HepG2 (cell line): ENCODE results near the gene GLIPR1L2. TPM values are rescaled to one million over a fixed set of nuclear protein-coding genes. Genes with fewer than 3 reads are reported as not detected.

Source experiments
- CENPT ChIP-seq: sonication (generic); formaldehyde crosslinking; IDR thresholded peaks from 2 replicates; pipeline ENCODE4 v1.8.0; 2022; ENCODE audit warnings: low read depth, mild to moderate bottlenecking, moderate library complexity, missing genetic modification reagents
- GABPB1 ChIP-seq: IDR thresholded peaks from 2 replicates; pipeline ENCODE4 v1.6.1; 2016; ENCODE audit warnings: mild to moderate bottlenecking, missing genetic modification reagents, moderate library complexity, missing compliant biosample characterization
- GTF2F1 ChIP-seq: fragments of 150-350 bp; IDR thresholded peaks from 2 replicates; pipeline ENCODE4 v1.6.1; 2014; ENCODE audit warnings: low read length
- HNF1A ChIP-seq, 2 experiments: sonication (generic) in 1 of 2; formaldehyde crosslinking in 1 of 2; IDR thresholded peaks; 2 replicates each; pipeline versions ENCODE4 v1.4.0 to v1.6.1; 2016 to 2020; ENCODE audit warnings: borderline replicate concordance in 1 of 2, low read depth in 1 of 2, mild to moderate bottlenecking in 1 of 2, missing genetic modification reagents in 1 of 2
- KLF16 ChIP-seq, 2 experiments: sonication (generic) in 1 of 2; formaldehyde crosslinking in 1 of 2; IDR thresholded peaks; 2 replicates each; pipeline versions ENCODE4 v1.6.1 to v1.8.0; 2016 to 2023; ENCODE audit warnings: missing genetic modification reagents in 2 of 2, missing compliant biosample characterization in 1 of 2
- MIER3 ChIP-seq: IDR thresholded peaks from 2 replicates; pipeline ENCODE4 v1.6.1; 2016; ENCODE audit warnings: missing compliant biosample characterization, borderline replicate concordance
- NR3C1 ChIP-seq: sonication (generic); formaldehyde crosslinking; IDR thresholded peaks from 2 replicates; pipeline ENCODE4 v1.4.0; 2020; ENCODE audit warnings: missing genetic modification reagents
- PHF21A ChIP-seq: sonication (generic); formaldehyde crosslinking; IDR thresholded peaks from 2 replicates; pipeline ENCODE4 v1.5.0; 2020; ENCODE audit warnings: mild to moderate bottlenecking, missing genetic modification reagents
- RCOR2 ChIP-seq: IDR thresholded peaks from 2 replicates; pipeline ENCODE4 v1.6.1; 2016; ENCODE audit warnings: missing biosample characterization, missing genetic modification reagents
- RFX1 ChIP-seq: fragments of 450-650 bp; IDR thresholded peaks from 2 replicates; pipeline ENCODE4 v1.6.1; 2017
- RFXANK ChIP-seq: IDR thresholded peaks from 2 replicates; pipeline ENCODE4 v1.6.1; 2016
- SKI ChIP-seq: fragments of 450-650 bp; IDR thresholded peaks from one replicate; pipeline ENCODE4 v1.6.1; 2018; ENCODE audit warnings: mild to moderate bottlenecking; ENCODE audit not compliant: partially characterized antibody
- TBL1XR1 ChIP-seq: fragments of 150-350 bp; IDR thresholded peaks from 2 replicates; pipeline ENCODE4 v1.6.1; 2014; ENCODE audit warnings: borderline replicate concordance, low read length; ENCODE audit not compliant: partially characterized antibody
- TOPORS ChIP-seq: sonication (generic); formaldehyde crosslinking; IDR thresholded peaks from 2 replicates; pipeline ENCODE4 v1.8.0; 2023; ENCODE audit warnings: mild to moderate bottlenecking, missing genetic modification reagents
- ZBTB7B ChIP-seq: sonication (generic); formaldehyde crosslinking; IDR thresholded peaks from 2 replicates; pipeline ENCODE4 v1.4.0; 2020; ENCODE audit warnings: missing genetic modification reagents
- ZFP1 ChIP-seq: IDR thresholded peaks from 2 replicates; pipeline ENCODE4 v1.6.1; 2016
- ZNF225 ChIP-seq: sonication (generic); formaldehyde crosslinking; IDR thresholded peaks from 2 replicates; pipeline ENCODE4 v1.4.0; 2020; ENCODE audit warnings: mild to moderate bottlenecking, missing genetic modification reagents
- ZNF501 ChIP-seq: sonication (generic); formaldehyde crosslinking; IDR thresholded peaks from 2 replicates; pipeline ENCODE4 v1.5.1; 2020; ENCODE audit warnings: mild to moderate bottlenecking, moderate library complexity, missing genetic modification reagents
- ZNF605 ChIP-seq: sonication (generic); formaldehyde crosslinking; IDR thresholded peaks from 2 replicates; pipeline ENCODE4 v1.8.0; 2022; ENCODE audit warnings: mild to moderate bottlenecking, missing genetic modification reagents
- ZNF609 ChIP-seq: sonication (generic); formaldehyde crosslinking; IDR thresholded peaks from 2 replicates; pipeline ENCODE4 v1.4.0; 2020; ENCODE audit warnings: mild to moderate bottlenecking, missing genetic modification reagents, borderline replicate concordance
- ZNF644 ChIP-seq: IDR thresholded peaks from 2 replicates; pipeline ENCODE4 v1.6.1; 2016; ENCODE audit warnings: low read depth
- ZSCAN22 ChIP-seq: sonication (generic); formaldehyde crosslinking; IDR thresholded peaks from 2 replicates; pipeline ENCODE4 v1.4.0; 2020; ENCODE audit warnings: mild to moderate bottlenecking, missing genetic modification reagents
- polyA plus RNA-seq, 8 experiments: library from polyadenylated mRNA; depleted of rRNA in 3 of 8; stranded (reverse) in 7 of 8; unstranded in 1 of 8; fragments of >200 nt; fragmentation: Illumina TruSeq in 4 of 8; extraction: Trizol in 4 of 8; gene quantifications; 2 replicates each; pipeline versions ENCODE4 v1.2.1 to v1.2.3, GENCODE V29; 2011 to 2016; ENCODE audit warnings: low read depth in 4 of 8, missing spikeins in 1 of 8, mixed read lengths in 1 of 8; ENCODE audit not compliant: insufficient read depth in 1 of 8
- total RNA-seq, 5 experiments: library from RNA; depleted of rRNA; stranded (reverse); fragments of >200 nt; fragmentation: Illumina TruSeq; extraction: Trizol; gene quantifications; 2 replicates each; pipeline ENCODE4 v1.2.3, GENCODE V29; 2016; ENCODE audit warnings: low read depth in 1 of 5
- TF ChIP-seq, protein P1 (sequence below): IDR thresholded peaks from 2 replicates; pipeline ENCODE4 v1.6.1; 2016; ENCODE audit warnings: control low read depth

The GLIPR1L2 gene
- total and polyA plus RNA-seq, 2 of the 13 experiments (the other 11 are each of a cell fraction or from before 2014, with no cell fraction given) = not detected

- TF ChIP-seq ZNF501 (CRISPR knock-in tag) = no peak
- TF ChIP-seq ZSCAN22 (CRISPR knock-in tag) = no peak
- TF ChIP-seq, protein P1, sequence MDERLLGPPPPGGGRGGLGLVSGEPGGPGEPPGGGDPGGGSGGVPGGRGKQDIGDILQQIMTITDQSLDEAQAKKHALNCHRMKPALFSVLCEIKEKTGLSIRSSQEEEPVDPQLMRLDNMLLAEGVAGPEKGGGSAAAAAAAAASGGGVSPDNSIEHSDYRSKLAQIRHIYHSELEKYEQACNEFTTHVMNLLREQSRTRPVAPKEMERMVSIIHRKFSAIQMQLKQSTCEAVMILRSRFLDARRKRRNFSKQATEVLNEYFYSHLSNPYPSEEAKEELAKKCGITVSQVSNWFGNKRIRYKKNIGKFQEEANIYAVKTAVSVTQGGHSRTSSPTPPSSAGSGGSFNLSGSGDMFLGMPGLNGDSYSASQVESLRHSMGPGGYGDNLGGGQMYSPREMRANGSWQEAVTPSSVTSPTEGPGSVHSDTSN (CRISPR knock-in tag) = no peak
- TF ChIP-seq ZNF225 (CRISPR knock-in tag) = no peak
- no peak for TF ChIP-seq MIER3
- peak; percentile 64 for TF ChIP-seq HNF1A (IDR thresholded peaks at IDR 0.05; ENCODE audit: low read depth)
- peak; percentile 78; the same call in 1 of the 2 replicates for TF ChIP-seq HNF1A (CRISPR knock-in tag; IDR thresholded peaks at IDR 0.05; ENCODE audit: borderline replicate concordance)
- no peak for TF ChIP-seq GTF2F1
- TF ChIP-seq ZNF609 (CRISPR knock-in tag) = no peak
- no peak for TF ChIP-seq ZNF644
- TF ChIP-seq RFX1 = no peak
- TF ChIP-seq PHF21A (CRISPR knock-in tag) = no peak
- TF ChIP-seq KLF16 (CRISPR knock-in tag; IDR thresholded peaks at IDR 0.05) = no peak
- no peak for TF ChIP-seq RCOR2
- TF ChIP-seq ZBTB7B (CRISPR knock-in tag) = no peak
- TF ChIP-seq NR3C1 (CRISPR knock-in tag) = no peak
- no peak for TF ChIP-seq CENPT (CRISPR knock-in tag)
- no peak for TF ChIP-seq ZNF605 (CRISPR knock-in tag)
- TF ChIP-seq TOPORS = no peak
- no peak for TF ChIP-seq SKI
- TF ChIP-seq ZFP1 (CRISPR knock-in tag) = no peak
- TF ChIP-seq RFXANK (CRISPR knock-in tag) = no peak
- TF ChIP-seq TBL1XR1 = no peak
- TF ChIP-seq GABPB1 (CRISPR knock-in tag) = no peak
Measured at GRCh38 chr12:75444429-75445136, 53.7 kb downstream of the GLIPR1L2 start (continued).
